ENCODE data around the gene CLTRN. TPM values are rescaled to one million over a fixed set of nuclear protein-coding genes. Genes with fewer than 3 reads are reported as not detected.

The CLTRN gene
- total and polyA plus RNA-seq, 2 of the 13 experiments (the other 11 are each of a cell fraction or from before 2014, with no cell fraction given): 0.37 to 0.53 TPM

DNA sequence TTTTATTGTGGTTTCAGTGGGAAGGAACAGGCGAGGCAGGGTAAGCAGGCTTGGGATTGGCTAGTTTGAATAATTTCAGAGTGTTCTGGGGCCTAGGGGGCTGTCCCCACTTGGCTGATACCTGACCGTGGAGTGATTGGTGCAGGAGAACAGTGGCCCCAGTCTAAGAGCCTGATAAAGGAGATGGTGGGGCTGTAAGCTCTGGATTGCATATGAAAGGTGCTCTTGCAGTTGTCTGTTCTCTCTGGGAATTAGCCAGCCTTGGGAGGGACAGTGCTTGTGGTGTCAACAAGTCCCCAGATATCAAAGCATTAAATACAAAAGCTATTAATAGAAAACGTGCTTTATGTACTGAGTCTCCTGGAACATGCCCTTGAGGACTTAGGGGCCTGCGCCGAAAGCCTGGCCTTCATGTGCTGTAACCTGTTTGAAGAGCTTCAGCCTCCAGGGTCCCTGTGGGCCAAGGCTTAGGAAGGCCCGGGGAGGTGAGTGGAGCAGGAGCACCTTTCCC lies 30.4 kb upstream of the CLTRN start:
- H4K20me1 ChIP-seq (ENCODE audit: insufficient read depth, low read length): no peaks in the 10 kb centered on the region
- H3K4me3 ChIP-seq (replicated peaks in 1 of 3; ENCODE audit: insufficient read depth in 1 of 3, low read depth in 2 of 3, low read length in 3 of 3): no peak overlapping the region
- ChIA-PET POLR2A (no interaction called here), CTCF (ENCODE audit: low intra/inter-chr PET ratio, low total read pairs) (no interaction called here)
- no peaks in the 10 kb centered on the region for H3K4me1 ChIP-seq (ENCODE audit: insufficient read depth, low read length)
- H3K9ac ChIP-seq (ENCODE audit: insufficient read depth, low read depth, low read length): no peak overlapping the region
- H3K27me3 ChIP-seq (ENCODE audit: control insufficient read depth in 1 of 2, insufficient read depth in 2 of 2, low read length in 2 of 2): no peaks in the 10 kb centered on the region
- ATAC-seq: no peak
- peaks cover 0 to 6% of the 10 kb centered on the region in 2 experiments; a peak in 2 of 5 replicates for H3K36me3 ChIP-seq (replicated peaks in 1 of 2; ENCODE audit: control insufficient read depth in 1 of 2, insufficient read depth in 2 of 2, low read length in 2 of 2)
- in situ Hi-C loops (cut with HindIII; ENCODE audit: extremely low pct_ligation_motif_present, low pct_unique_long_range_greater_than_20kb): loop anchor here (25.0 kb wide), 1 partner anchor 358 kb away; the partner anchor contains the start of gene PIGA
- BruUV-seq (replicated peaks): no TSS peak
- H3K4me2 ChIP-seq (ENCODE audit: low read depth, low read length): no peak overlapping the region
- no peaks in the 10 kb centered on the region for H3K79me2 ChIP-seq (ENCODE audit: insufficient read depth, low read length)
- DNase-seq (ENCODE audit: low spot score): no peak
- H2AFZ ChIP-seq (ENCODE audit: low read length): no peak overlapping the region
- TF ChIP-seq SATB2 (CRISPR knock-in tag; IDR thresholded peaks at IDR 0.05) (no peak), ZNF605 (CRISPR knock-in tag; IDR thresholded peaks at IDR 0.05) (no peak), JARID2 (CRISPR knock-in tag; IDR thresholded peaks at IDR 0.05; ENCODE audit: insufficient replicate concordance) (no peak), ZNF264 (CRISPR knock-in tag; IDR thresholded peaks at IDR 0.05) (no peak), ZFX (CRISPR knock-in tag; IDR thresholded peaks at IDR 0.05; ENCODE audit: low read depth) (no peak), RARG (CRISPR knock-in tag; IDR thresholded peaks at IDR 0.05; ENCODE audit: low read depth) (no peak), EHMT2 (IDR thresholded peaks at IDR 0.05; ENCODE audit: borderline replicate concordance, low read depth, low read length) (no peak), DPF2 (CRISPR knock-in tag; IDR thresholded peaks at IDR 0.05; ENCODE audit: borderline replicate concordance, low read depth) (no peak), CENPT (CRISPR knock-in tag; IDR thresholded peaks at IDR 0.05; ENCODE audit: low read depth) (no peak), ARHGAP35 (CRISPR knock-in tag; IDR thresholded peaks at IDR 0.05; ENCODE audit: borderline replicate concordance) (no peak), ZBTB49 (CRISPR knock-in tag; IDR thresholded peaks at IDR 0.05; ENCODE audit: borderline replicate concordance) (no peak), MBNL3 (CRISPR knock-in tag; conservative IDR thresholded peaks at IDR 0.05) (no peak), RFX3 (CRISPR knock-in tag; IDR thresholded peaks at IDR 0.05) (no peak)
- TF ChIP-seq, protein P1, sequence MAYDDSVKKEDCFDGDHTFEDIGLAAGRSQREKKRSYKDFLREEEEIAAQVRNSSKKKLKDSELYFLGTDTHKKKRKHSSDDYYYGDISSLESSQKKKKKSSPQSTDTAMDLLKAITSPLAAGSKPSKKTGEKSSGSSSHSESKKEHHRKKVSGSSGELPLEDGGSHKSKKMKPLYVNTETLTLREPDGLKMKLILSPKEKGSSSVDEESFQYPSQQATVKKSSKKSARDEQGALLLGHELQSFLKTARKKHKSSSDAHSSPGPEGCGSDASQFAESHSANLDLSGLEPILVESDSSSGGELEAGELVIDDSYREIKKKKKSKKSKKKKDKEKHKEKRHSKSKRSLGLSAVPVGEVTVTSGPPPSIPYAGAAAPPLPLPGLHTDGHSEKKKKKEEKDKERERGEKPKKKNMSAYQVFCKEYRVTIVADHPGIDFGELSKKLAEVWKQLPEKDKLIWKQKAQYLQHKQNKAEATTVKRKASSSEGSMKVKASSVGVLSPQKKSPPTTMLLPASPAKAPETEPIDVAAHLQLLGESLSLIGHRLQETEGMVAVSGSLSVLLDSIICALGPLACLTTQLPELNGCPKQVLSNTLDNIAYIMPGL (CRISPR knock-in tag; IDR thresholded peaks at IDR 0.05; ENCODE audit: borderline replicate concordance in 1 of 2, low read depth in 1 of 2): no peak
- intact Hi-C loops (cut with micrococcal nuclease; ENCODE audit: unreplicated experiment): no loop called here
- no peak overlapping the region for H3K27ac ChIP-seq (ENCODE audit: extremely low read length, insufficient read depth, low read length)
- no peak for FAIRE-seq
- WGBS (ENCODE audit: low lambda C conversion rate): 96% methylated on average over 5 of the region's 6 CpGs
- H3K9me3 ChIP-seq (ENCODE audit: low read length): no peaks in the 10 kb centered on the region

All from HepG2 (cell line).